NB4 (cell line): ENCODE results near the gene DNAJC9.

Source experiments
- CTCF ChIP-seq: IDR thresholded peaks from one replicate; pipeline ENCODE4 v1.5.1; 2012; ENCODE audit warnings: low read depth, low read length
- MAX ChIP-seq: IDR thresholded peaks from 2 replicates; pipeline ENCODE4 v1.6.1; 2011; ENCODE audit warnings: low read depth, low read length
- MYC ChIP-seq: IDR thresholded peaks from 2 replicates; pipeline ENCODE4 v1.6.1; 2011; ENCODE audit warnings: low read depth, low read length
- POLR2A ChIP-seq: IDR thresholded peaks from 2 replicates; pipeline ENCODE4 v1.6.1; 2011; ENCODE audit warnings: mild to moderate bottlenecking; ENCODE audit not compliant: insufficient read length; ENCODE audit errors: extremely low read depth

GRCh38 chr10:73252445-73253224 is 5.6 kb upstream of the DNAJC9 start, which contains the start of gene MRPS16:
- TF ChIP-seq CTCF (no peak), POLR2A (peak; percentile 98), MAX (peak; percentile 93), MYC (peak; percentile 99)
